GM12864 (cell line): Measurements from ENCODE around the gene MAGI3.

ENCODE experiments used
- DNase-seq: peaks from one replicate; pipeline ENCODE4 v3.0.0-alpha.2; 2011; ENCODE audit warnings: low read depth
- H3K4me3 ChIP-seq: 2 replicates; pipeline ENCODE4 v1.5.1; 2011; ENCODE audit warnings: mild to moderate bottlenecking, low read depth, low read length, control low read depth
- TF ChIP-seq, protein P1 (sequence below): IDR thresholded peaks from 2 replicates; pipeline ENCODE4 v1.5.1; 2011; ENCODE audit warnings: low read depth, mild to moderate bottlenecking, moderate library complexity, low read length, control low read depth, inconsistent platforms; ENCODE audit errors: missing control alignments

The MAGI3 gene

DNA sequence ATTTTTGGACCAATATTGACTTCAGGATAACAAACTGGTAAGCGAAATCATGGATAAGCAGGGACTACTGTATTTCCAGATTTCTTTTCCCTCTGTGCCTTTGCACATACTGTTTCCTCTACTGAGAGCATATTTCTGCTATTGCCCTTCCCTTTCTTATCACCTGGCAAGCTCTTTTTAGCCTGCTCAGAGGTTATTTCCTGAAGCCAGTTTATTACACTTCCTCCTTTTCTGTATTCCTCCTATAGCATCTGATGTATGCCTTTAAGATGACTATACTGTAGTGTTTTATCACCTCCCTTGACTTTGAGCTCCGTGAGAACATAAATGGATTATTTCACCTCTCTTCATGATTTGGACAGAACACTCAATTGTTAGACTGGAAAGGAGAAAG, 49.0 kb downstream of the MAGI3 start:
- H3K4me3 ChIP-seq: no peak overlapping the region
- TF ChIP-seq, protein P1, sequence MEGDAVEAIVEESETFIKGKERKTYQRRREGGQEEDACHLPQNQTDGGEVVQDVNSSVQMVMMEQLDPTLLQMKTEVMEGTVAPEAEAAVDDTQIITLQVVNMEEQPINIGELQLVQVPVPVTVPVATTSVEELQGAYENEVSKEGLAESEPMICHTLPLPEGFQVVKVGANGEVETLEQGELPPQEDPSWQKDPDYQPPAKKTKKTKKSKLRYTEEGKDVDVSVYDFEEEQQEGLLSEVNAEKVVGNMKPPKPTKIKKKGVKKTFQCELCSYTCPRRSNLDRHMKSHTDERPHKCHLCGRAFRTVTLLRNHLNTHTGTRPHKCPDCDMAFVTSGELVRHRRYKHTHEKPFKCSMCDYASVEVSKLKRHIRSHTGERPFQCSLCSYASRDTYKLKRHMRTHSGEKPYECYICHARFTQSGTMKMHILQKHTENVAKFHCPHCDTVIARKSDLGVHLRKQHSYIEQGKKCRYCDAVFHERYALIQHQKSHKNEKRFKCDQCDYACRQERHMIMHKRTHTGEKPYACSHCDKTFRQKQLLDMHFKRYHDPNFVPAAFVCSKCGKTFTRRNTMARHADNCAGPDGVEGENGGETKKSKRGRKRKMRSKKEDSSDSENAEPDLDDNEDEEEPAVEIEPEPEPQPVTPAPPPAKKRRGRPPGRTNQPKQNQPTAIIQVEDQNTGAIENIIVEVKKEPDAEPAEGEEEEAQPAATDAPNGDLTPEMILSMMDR: no peak
- no peak for DNase-seq

DNA sequence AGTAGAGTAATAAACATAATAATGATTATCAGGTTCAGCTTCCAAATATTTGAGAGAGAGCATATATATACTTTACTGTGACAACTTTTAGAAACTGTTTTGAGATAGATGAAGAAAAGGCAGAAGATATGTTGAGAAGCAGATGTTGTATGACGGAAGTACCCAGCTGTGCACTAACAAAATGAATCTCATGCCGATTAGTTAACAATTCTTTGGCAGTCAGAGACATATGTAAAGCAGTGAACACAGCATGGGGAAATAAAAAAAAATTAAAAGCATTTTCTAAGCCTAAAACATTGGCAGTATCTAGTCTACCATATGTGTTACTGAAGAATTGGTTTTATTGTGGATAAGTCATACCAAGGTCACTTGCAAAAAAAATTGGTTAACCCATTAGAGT, 51.8 kb downstream of the MAGI3 start:
- DNase-seq: no peak
- H3K4me3 ChIP-seq: no peak overlapping the region
- TF ChIP-seq, protein P1: no peak

DNA sequence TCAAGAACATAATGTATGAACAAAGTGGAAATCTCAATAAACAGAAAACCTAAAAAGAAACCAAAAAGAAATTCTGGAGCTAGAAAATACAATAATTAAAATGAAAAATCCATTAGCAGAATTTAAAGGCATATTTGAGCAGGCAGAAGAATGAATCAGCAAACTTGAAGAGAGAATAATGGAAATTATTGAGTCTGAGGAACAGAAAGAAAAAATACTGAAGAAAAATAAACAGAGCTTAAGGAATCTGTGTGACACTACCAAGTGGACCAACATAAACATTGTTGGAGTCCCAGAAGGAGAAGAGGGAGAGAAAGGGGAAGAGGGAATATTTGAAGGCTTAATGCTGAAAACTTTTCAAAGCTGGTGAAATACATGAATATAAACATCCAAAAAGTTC, 54.5 kb downstream of the MAGI3 start:
- H3K4me3 ChIP-seq: no peak overlapping the region
- TF ChIP-seq, protein P1: no peak
- DNase-seq: no peak

GRCh38 chr1:113451710-113452109, 61.4 kb downstream of the MAGI3 start:
- no peak overlapping the region for H3K4me3 ChIP-seq
- no peak for DNase-seq
- TF ChIP-seq, protein P1: no peak

GRCh38 chr1:113452921-113453770, 62.8 kb downstream of the MAGI3 start:
- TF ChIP-seq, protein P1: peak; percentile 36
- DNase-seq: peak; percentile 4
- H3K4me3 ChIP-seq: no peak overlapping the region

DNA sequence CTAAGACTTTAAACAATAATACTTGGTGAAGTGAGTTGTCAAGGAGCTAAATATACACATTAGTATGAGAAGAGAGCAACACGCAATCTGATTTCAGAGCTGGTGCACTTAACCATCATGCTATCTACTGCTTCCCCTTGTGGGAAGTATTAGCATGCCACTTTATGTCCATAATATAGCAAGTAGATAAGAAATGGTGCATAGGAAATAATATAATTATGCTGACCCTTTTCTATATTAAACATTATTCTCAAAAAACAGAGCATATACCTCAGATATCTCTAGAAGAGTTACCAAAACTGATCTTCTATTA, 63.4 kb downstream of the MAGI3 start:
- no peak for DNase-seq
- no peak overlapping the region for H3K4me3 ChIP-seq
- TF ChIP-seq, protein P1: peak; percentile 23

DNA sequence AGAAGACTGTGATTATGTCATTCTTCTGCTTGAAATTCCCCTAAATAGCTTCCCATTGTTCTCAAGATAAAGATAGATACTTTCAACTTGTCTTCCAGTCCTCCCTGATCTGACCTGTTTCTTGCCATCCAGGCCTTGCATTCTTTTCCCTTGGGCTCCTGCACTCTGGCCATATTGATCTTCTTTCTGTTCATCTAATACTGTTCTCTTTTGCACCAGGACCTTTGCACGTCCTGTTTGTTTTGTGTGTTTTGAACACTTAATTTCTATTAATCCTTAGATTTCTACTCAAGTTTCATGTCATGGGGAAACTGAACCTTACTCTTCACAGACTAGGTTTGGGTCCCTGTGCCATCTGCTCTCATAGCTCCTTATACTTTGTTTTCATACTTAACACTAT, 65.1 kb downstream of the MAGI3 start:
- no peak for DNase-seq
- TF ChIP-seq, protein P1: no peak
- H3K4me3 ChIP-seq: no peak overlapping the region
